Subcutaneous abdominal adipose tissue (tissue), 5 donors: ENCODE measurements around the gene MSI1.

ENCODE experiments used
- H3K27ac ChIP-seq: one replicate; pipeline ENCODE4 v1.7.0; 2013; ENCODE audit warnings: low read depth, mild to moderate bottlenecking, inconsistent platforms, low read length, moderate library complexity
- H3K27me3 ChIP-seq, 5 donors: one replicate each; pipeline ENCODE4 v1.7.0; 2013; ENCODE audit warnings: low read length in 5 of 5, inconsistent platforms in 1 of 5; ENCODE audit not compliant: control insufficient read depth in 5 of 5, insufficient read depth in 4 of 5
- H3K36me3 ChIP-seq, 5 donors: one replicate each; pipeline ENCODE4 v1.7.0; 2013; ENCODE audit warnings: low read length in 5 of 5; ENCODE audit not compliant: control insufficient read depth in 5 of 5, insufficient read depth in 5 of 5
- H3K4me1 ChIP-seq, 5 donors: one replicate each; pipeline ENCODE4 v1.7.0; 2013; ENCODE audit warnings: low read length in 5 of 5, mild to moderate bottlenecking in 3 of 5, moderate library complexity in 1 of 5; ENCODE audit not compliant: control insufficient read depth in 5 of 5, insufficient read depth in 5 of 5
- H3K4me3 ChIP-seq, 5 donors: one replicate each; pipeline ENCODE4 v1.7.0; 2013; ENCODE audit warnings: low read length in 5 of 5, low read depth in 1 of 5
- H3K9ac ChIP-seq, 5 donors: one replicate each; pipeline ENCODE4 v1.7.0; 2013; ENCODE audit warnings: low read length in 5 of 5, mild to moderate bottlenecking in 4 of 5, moderate library complexity in 3 of 5
- H3K9me3 ChIP-seq, 5 donors: one replicate each; pipeline ENCODE4 v1.7.0; 2013; ENCODE audit warnings: low read length in 5 of 5; ENCODE audit not compliant: control insufficient read depth in 5 of 5
- donor health status: healthy.
- donor health status: healthy.
- donor health status: healthy.
- donor health status: healthy.
- donor health status: healthy.

Gene MSI1

GRCh38 chr12:120327593-120327992 is 41.4 kb downstream of the MSI1 start, which contains the start of gene PLA2G1B:
Gene PLA2G1B, minus strand, starts transcription at chr12:120327779. Its CDS starts 26 bp downstream, at chr12:120327753.
- no peaks in the 10 kb centered on the region for H3K9me3 ChIP-seq
- no peak within 1 kb of the TSS for H3K27ac ChIP-seq
- no peak within 1 kb of the TSS for H3K4me3 ChIP-seq

GRCh38 chr12:120324841-120325417 is 44.0 kb downstream of the MSI1 start:
- no peak overlapping the region for H3K9ac ChIP-seq
- no peaks in the 10 kb centered on the region for H3K36me3 ChIP-seq
- H3K27me3 ChIP-seq = no peaks in the 10 kb centered on the region
- no peak overlapping the region for H3K27ac ChIP-seq
- H3K4me3 ChIP-seq = no peak overlapping the region
- peaks cover 0 to 6% (median 6%) of the 10 kb centered on the region in 5 donors for H3K4me1 ChIP-seq
- H3K9me3 ChIP-seq = no peaks in the 10 kb centered on the region

More at GRCh38 chr12:120327593-120327992, 41.4 kb downstream of the MSI1 start, which contains the start of gene PLA2G1B:
- Histone ChIP-seq H3K27me3 (peaks cover 0 to 5% (median 0%) of the 10 kb centered on the region in 5 donors), H3K4me1 (peaks cover 0 to 6% (median 6%) of the 10 kb centered on the region in 5 donors), H3K9ac (no peak within 1 kb of the TSS), H3K36me3 (no peaks in the 10 kb centered on the region)

- Histone ChIP-seq H3K4me1 (peaks cover 0 to 6% (median 6%) of the 10 kb centered on the region in 5 donors), H3K9me3 (no peaks in the 10 kb centered on the region), H3K4me3 (no peak overlapping the region), H3K27me3 (no peaks in the 10 kb centered on the region), H3K27ac (no peak overlapping the region), H3K36me3 (no peaks in the 10 kb centered on the region), H3K9ac (no peak overlapping the region)
These were observed 45.2 kb downstream of the MSI1 start for GRCh38 chr12:120323772-120324171.

GRCh38 chr12:120321382-120322202 is 47.4 kb downstream of the MSI1 start:
- no peaks in the 10 kb centered on the region for H3K36me3 ChIP-seq
- H3K9me3 ChIP-seq = no peaks in the 10 kb centered on the region
- H3K27me3 ChIP-seq = no peaks in the 10 kb centered on the region
- H3K4me1 ChIP-seq = peaks cover 0 to 19% (median 18%) of the 10 kb centered on the region in 5 donors
- H3K9ac ChIP-seq = no peak overlapping the region
- H3K27ac ChIP-seq = no peak overlapping the region
- no peak overlapping the region for H3K4me3 ChIP-seq

- H3K9me3 ChIP-seq = no peaks in the 10 kb centered on the region
- peak overlapping the region; percentile 79 to 95 (median 90) for H3K4me3 ChIP-seq
- no peaks in the 10 kb centered on the region for H3K36me3 ChIP-seq
- H3K27me3 ChIP-seq = no peaks in the 10 kb centered on the region
- H3K4me1 ChIP-seq = peaks cover 0 to 14% (median 13%) of the 10 kb centered on the region in 5 donors
- H3K9ac ChIP-seq = peak overlapping the region; percentile 50 to 88 (median 81)
- H3K27ac ChIP-seq = peak overlapping the region; percentile 54
These were observed 51.5 kb downstream of the MSI1 start for GRCh38 chr12:120317224-120318105.

GRCh38 chr12:120316798-120317223 is 52.2 kb downstream of the MSI1 start:
- peaks cover 0 to 14% (median 13%) of the 10 kb centered on the region in 5 donors for H3K4me1 ChIP-seq
- peak overlapping the region; percentile 79 to 95 (median 90) for H3K4me3 ChIP-seq
- no peaks in the 10 kb centered on the region for H3K9me3 ChIP-seq
- H3K27ac ChIP-seq = peak overlapping the region; percentile 54
- H3K9ac ChIP-seq = peak overlapping the region; percentile 50 to 88 (median 81)
- H3K27me3 ChIP-seq = no peaks in the 10 kb centered on the region
- no peaks in the 10 kb centered on the region for H3K36me3 ChIP-seq

GRCh38 chr12:120314220-120314619 is 54.7 kb downstream of the MSI1 start:
- Histone ChIP-seq H3K27me3 (no peaks in the 10 kb centered on the region), H3K4me3 (no peak overlapping the region), H3K36me3 (no peaks in the 10 kb centered on the region), H3K9ac (no peak overlapping the region), H3K9me3 (no peaks in the 10 kb centered on the region), H3K27ac (no peak overlapping the region), H3K4me1 (peaks cover 0 to 14% (median 13%) of the 10 kb centered on the region in 5 donors)

GRCh38 chr12:120301962-120302815 is 66.8 kb downstream of the MSI1 start, which contains the start of gene SIRT4:
Gene SIRT4, plus strand, starts transcription at chr12:120302321. Its CDS starts 1,241 bp downstream, at chr12:120303562.
- Histone ChIP-seq H3K4me3 (peak within 1 kb of the TSS; percentile 78 to 100 (median 93)), H3K9me3 (no peaks in the 10 kb centered on the region), H3K36me3 (peaks cover 0 to 2% (median 0%) of the 10 kb centered on the region in 5 donors), H3K27ac (peak within 1 kb of the TSS; percentile 78), H3K9ac (peak within 1 kb of the TSS; percentile 74 to 88 (median 84)), H3K4me1 (peaks cover 0 to 9% (median 6%) of the 10 kb centered on the region in 5 donors), H3K27me3 (no peaks in the 10 kb centered on the region)
